Endothelial cell of umbilical vein (primary cell): ENCODE data around the gene TSPEAR. TPM values are rescaled to one million over a fixed set of nuclear protein-coding genes. Genes with fewer than 3 reads are reported as not detected.

ENCODE experiments used
- BruUV-seq: library from RNA; stranded (reverse); fragments of 400-500 nt; replicated peaks from 2 replicates; lab custom pipeline; 2021; lab: Mats Ljungman, UMichigan
- CTCF ChIA-PET: fragments of 300-600, 350-600 bp; sonication (Branson Sonifier 250); formaldehyde crosslinking; loops from one replicate; lab custom pipeline; 2021; ENCODE audit warnings: antibody characterized with exemption, inconsistent platforms; lab: Charles Lee
- POLR2A ChIA-PET: fragments of 300-600, 350-600 bp; sonication (Branson Sonifier 250); formaldehyde crosslinking; loops from one replicate; lab custom pipeline; 2021; ENCODE audit warnings: antibody characterized with exemption, inconsistent platforms; lab: Charles Lee
- DNase-seq: peaks from one replicate; pipeline ENCODE4 v3.0.0-alpha.2; 2011; ENCODE audit warnings: low read depth, low spot score
- FAIRE-seq: peaks from 2 replicates; lab custom pipeline; 2011; peaks lifted over from hg19 to GRCh38; lab: Jason Lieb, UNC
- H2AFZ ChIP-seq: 2 replicates; pipeline ENCODE4 v1.6.0; 2012; ENCODE audit warnings: low read depth, low read length, control low read depth, inconsistent platforms
- H3K27ac ChIP-seq: 2 replicates; pipeline ENCODE4 v1.5.1; 2011; ENCODE audit warnings: low read depth, mild to moderate bottlenecking, control low read depth, low read length, moderate library complexity; ENCODE audit not compliant: insufficient read depth
- H3K27me3 ChIP-seq, 2 experiments: 2 replicates each; pipeline versions ENCODE4 v1.6.0 to v1.6.1; 2011; ENCODE audit warnings: low read length in 2 of 2, mixed read lengths in 1 of 2; ENCODE audit not compliant: control insufficient read depth in 2 of 2, insufficient read depth in 2 of 2
- H3K36me3 ChIP-seq, 2 experiments: 2 replicates in 1 of 2; 3 replicates in 1 of 2; pipeline ENCODE4 v1.5.1; 2011; ENCODE audit warnings: low read length in 2 of 2, mild to moderate bottlenecking in 1 of 2, moderate library complexity in 1 of 2; ENCODE audit not compliant: control insufficient read depth in 2 of 2, insufficient read depth in 2 of 2; ENCODE audit errors: extremely low read depth in 1 of 2
- H3K4me1 ChIP-seq: 3 replicates; pipeline ENCODE4 v1.5.1; 2011; ENCODE audit warnings: mild to moderate bottlenecking, low read length; ENCODE audit not compliant: control insufficient read depth, insufficient read depth; ENCODE audit errors: extremely low read depth
- H3K4me2 ChIP-seq: 2 replicates; pipeline ENCODE4 v1.6.1; 2011; ENCODE audit warnings: low read length, control low read depth, mixed read lengths; ENCODE audit not compliant: insufficient read depth
- H3K4me3 ChIP-seq, 3 experiments: fragments of 200-600 bp in 1 of 3; sonication (generic), shearing (Covaris generic) in 1 of 3; replicated peaks in 1 of 3; 2 replicates each; pipeline ENCODE4 v1.5.1; 2011 to 2016; ENCODE audit warnings: control low read depth in 3 of 3, low read length in 3 of 3, mild to moderate bottlenecking in 2 of 3, inconsistent platforms in 1 of 3, low read depth in 1 of 3, moderate library complexity in 1 of 3; ENCODE audit not compliant: insufficient read depth in 1 of 3
- H3K79me2 ChIP-seq: 2 replicates; pipeline ENCODE4 v1.6.0; 2012; ENCODE audit warnings: low read length, inconsistent platforms; ENCODE audit not compliant: control insufficient read depth, insufficient read depth
- H3K9ac ChIP-seq: replicated peaks from 2 replicates; pipeline ENCODE3; 2011; ENCODE audit warnings: low read length, control low read depth; ENCODE audit not compliant: insufficient read depth; ENCODE audit errors: extremely low read depth
- H3K9me1 ChIP-seq: replicated peaks from 3 replicates; pipeline ENCODE4 v1.6.0; 2011; ENCODE audit warnings: mild to moderate bottlenecking, low read length; ENCODE audit not compliant: control insufficient read depth, insufficient read depth; ENCODE audit errors: extremely low read depth
- H3K9me3 ChIP-seq: replicated peaks from 2 replicates; pipeline ENCODE4 v1.5.1; 2012; ENCODE audit warnings: low read length, inconsistent platforms; ENCODE audit not compliant: control insufficient read depth, insufficient read depth
- H4K20me1 ChIP-seq: replicated peaks from 2 replicates; pipeline ENCODE3; 2011; ENCODE audit warnings: mild to moderate bottlenecking, low read length; ENCODE audit not compliant: control insufficient read depth, insufficient read depth; ENCODE audit errors: extremely low read depth
- EZH2 ChIP-seq: IDR thresholded peaks from 2 replicates; pipeline ENCODE4 v1.6.1; 2012; ENCODE audit warnings: borderline replicate concordance, low read depth, mild to moderate bottlenecking, moderate library complexity, low read length, inconsistent platforms; ENCODE audit not compliant: severe bottlenecking
- FOS ChIP-seq: IDR thresholded peaks from 2 replicates; pipeline ENCODE4 v1.6.1; 2011; ENCODE audit warnings: mild to moderate bottlenecking, low read length, moderate library complexity, borderline replicate concordance; ENCODE audit not compliant: insufficient read depth
- GATA2 ChIP-seq: IDR thresholded peaks from 2 replicates; pipeline ENCODE4 v1.7.0; 2011; ENCODE audit warnings: low read depth, mild to moderate bottlenecking, moderate library complexity, mixed read lengths, low read length; ENCODE audit not compliant: insufficient read length, insufficient read depth
- JUN ChIP-seq: IDR thresholded peaks from 2 replicates; pipeline ENCODE4 v1.6.1; 2011; ENCODE audit warnings: borderline replicate concordance, low read depth; ENCODE audit not compliant: insufficient read length, insufficient read depth
- MYC ChIP-seq: IDR thresholded peaks from one replicate; pipeline ENCODE4 v1.6.1; 2011; ENCODE audit warnings: mild to moderate bottlenecking, low read depth, low read length
- POLR2A ChIP-seq: IDR thresholded peaks from 2 replicates; pipeline ENCODE4 v1.6.1; 2012; ENCODE audit warnings: low read depth, mild to moderate bottlenecking, control low read depth, low read length
- POLR2AphosphoS5 ChIP-seq: IDR thresholded peaks from 2 replicates; pipeline ENCODE4 v1.6.1; 2012; ENCODE audit warnings: low read depth, mild to moderate bottlenecking, control low read depth, low read length, moderate library complexity; ENCODE audit not compliant: insufficient read depth
- dilution Hi-C: fragments of 300-500 bp; cut with MboI; formaldehyde crosslinking; loops from one replicate; pipeline ENCODE4 v1.15.0; 2019; ENCODE audit warnings: low sequenced_read_pairs; ENCODE audit not compliant: extremely low pct_ligation_motif_present
- intact Hi-C: fragments of 100-400 bp; cut with micrococcal nuclease; formaldehyde crosslinking; loops from one replicate; pipeline ENCODE4 v1.10.0; 2022
- polyA plus RNA-seq, 4 experiments: library from polyadenylated mRNA; depleted of rRNA in 3 of 4; stranded (reverse) in 3 of 4; unstranded in 1 of 4; fragments of >200 nt; gene quantifications; 2 replicates each; pipeline versions ENCODE4 v1.2.1 to v1.2.3, GENCODE V29; 2011 to 2012; ENCODE audit warnings: missing spikeins in 1 of 4
- total RNA-seq: library from RNA; stranded (reverse); gene quantifications from 2 replicates; pipeline ENCODE4 v1.2.3, GENCODE V29; 2021
- TF ChIP-seq, protein P1 (sequence below): IDR thresholded peaks from 2 replicates; pipeline ENCODE4 v1.6.1; 2011; ENCODE audit not compliant: insufficient read depth, insufficient read length
- TF ChIP-seq, protein P2 (sequence below), 2 donors: IDR thresholded peaks; 1 replicate in 1 of 2; 2 replicates in 1 of 2; pipeline ENCODE4 v1.5.1; 2011; ENCODE audit warnings: low read length in 2 of 2, mild to moderate bottlenecking in 2 of 2, moderate library complexity in 2 of 2, control low read depth in 1 of 2, inconsistent platforms in 1 of 2, low read depth in 1 of 2; ENCODE audit not compliant: insufficient read depth in 1 of 2; ENCODE audit errors: extremely low read depth in 1 of 2

TSPEAR gene
- total and polyA plus RNA-seq, 2 donors (not counting 3 experiments of a cell fraction or from before 2014, with no cell fraction given) = 0.01 TPM; not detected in 1

DNA sequence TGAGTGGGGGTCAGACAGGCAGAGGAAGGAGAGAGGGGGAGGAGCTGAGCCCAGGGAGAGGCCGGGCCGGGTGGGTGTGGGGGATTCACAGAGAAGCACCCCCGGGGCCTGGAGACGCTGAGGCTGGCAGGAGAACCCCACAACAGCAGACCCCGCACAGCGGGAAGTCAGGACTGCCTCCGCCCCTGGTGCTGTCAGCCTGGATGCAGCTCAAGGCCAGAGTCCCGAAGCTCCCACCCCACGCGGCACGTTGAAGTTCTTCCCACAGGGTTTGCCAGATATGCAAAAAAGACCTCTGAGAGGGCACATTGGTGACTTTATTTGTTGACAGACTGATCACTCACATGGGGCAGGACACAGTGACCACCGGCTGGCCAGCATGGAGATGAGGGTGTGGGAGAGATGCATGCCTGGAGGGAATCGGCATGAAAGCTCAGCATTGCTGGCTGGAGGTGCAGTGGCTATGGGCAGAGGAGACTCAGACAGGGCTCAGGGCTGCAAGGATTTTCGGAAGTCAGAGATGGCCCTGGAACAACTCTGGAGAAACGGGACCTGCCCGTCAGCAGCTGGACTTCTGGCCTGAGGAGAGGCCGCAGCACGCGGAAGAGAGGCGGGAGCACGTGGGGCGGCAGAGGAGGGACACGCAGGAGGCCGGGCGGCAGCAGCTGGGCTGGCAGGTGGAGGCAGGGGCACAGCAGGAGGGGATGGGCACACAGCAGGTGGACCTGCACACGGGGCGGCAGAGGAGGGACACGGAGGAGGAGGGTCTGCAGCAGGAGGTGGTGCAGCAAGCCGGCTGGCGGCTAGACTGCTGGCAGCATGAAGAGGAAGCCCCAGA is 153.7 kb downstream of the TSPEAR start:
- Histone ChIP-seq H4K20me1 (no peaks in the 10 kb centered on the region), H3K36me3 (no peaks in the 10 kb centered on the region), H3K4me2 (no peak overlapping the region), H3K27ac (no peak overlapping the region), H3K9me3 (no peaks in the 10 kb centered on the region), H2AFZ (no peak overlapping the region), H3K9ac (no peak overlapping the region), H3K4me3 (no peak overlapping the region), H3K4me1 (no peaks in the 10 kb centered on the region), H3K79me2 (no peaks in the 10 kb centered on the region), H3K27me3 (peaks cover 0 to 3% of the 10 kb centered on the region in 2 experiments), H3K9me1 (no peaks in the 10 kb centered on the region)
- TF ChIP-seq JUN (no peak), GATA2 (no peak), MYC (no peak), POLR2AphosphoS5 (no peak), EZH2 (no peak), POLR2A (no peak), FOS (no peak)
- TF ChIP-seq, protein P1, sequence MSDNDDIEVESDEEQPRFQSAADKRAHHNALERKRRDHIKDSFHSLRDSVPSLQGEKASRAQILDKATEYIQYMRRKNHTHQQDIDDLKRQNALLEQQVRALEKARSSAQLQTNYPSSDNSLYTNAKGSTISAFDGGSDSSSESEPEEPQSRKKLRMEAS = no peak
- TF ChIP-seq, protein P2, sequence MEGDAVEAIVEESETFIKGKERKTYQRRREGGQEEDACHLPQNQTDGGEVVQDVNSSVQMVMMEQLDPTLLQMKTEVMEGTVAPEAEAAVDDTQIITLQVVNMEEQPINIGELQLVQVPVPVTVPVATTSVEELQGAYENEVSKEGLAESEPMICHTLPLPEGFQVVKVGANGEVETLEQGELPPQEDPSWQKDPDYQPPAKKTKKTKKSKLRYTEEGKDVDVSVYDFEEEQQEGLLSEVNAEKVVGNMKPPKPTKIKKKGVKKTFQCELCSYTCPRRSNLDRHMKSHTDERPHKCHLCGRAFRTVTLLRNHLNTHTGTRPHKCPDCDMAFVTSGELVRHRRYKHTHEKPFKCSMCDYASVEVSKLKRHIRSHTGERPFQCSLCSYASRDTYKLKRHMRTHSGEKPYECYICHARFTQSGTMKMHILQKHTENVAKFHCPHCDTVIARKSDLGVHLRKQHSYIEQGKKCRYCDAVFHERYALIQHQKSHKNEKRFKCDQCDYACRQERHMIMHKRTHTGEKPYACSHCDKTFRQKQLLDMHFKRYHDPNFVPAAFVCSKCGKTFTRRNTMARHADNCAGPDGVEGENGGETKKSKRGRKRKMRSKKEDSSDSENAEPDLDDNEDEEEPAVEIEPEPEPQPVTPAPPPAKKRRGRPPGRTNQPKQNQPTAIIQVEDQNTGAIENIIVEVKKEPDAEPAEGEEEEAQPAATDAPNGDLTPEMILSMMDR (IDR thresholded peaks at IDR 0.05; ENCODE audit: extremely low read depth in 1 of 2, insufficient read depth in 1 of 2, low read depth in 1 of 2, low read length in 2 of 2) = no peak
- no TSS peak for BruUV-seq
- intact Hi-C loops (no loop called here), dilution Hi-C loops (no loop called here)
- ChIA-PET CTCF (no interaction called here), POLR2A (no interaction called here)
- FAIRE-seq (no peak), DNase-seq (no peak)
